ENCODE measurements around the gene ACTR10.
A peak's percentile ranks its signal among the peaks of the same experiment; 100 is the strongest.

The ACTR10 gene

GRCh38 chr14:58270628-58271027 lies 70.7 kb downstream of the ACTR10 start:
- no peak for DNase-seq (ENCODE audit: low read depth)
- no peak for TF ChIP-seq CTCF (IDR thresholded peaks at IDR 0.05; ENCODE audit: control insufficient read depth, extremely low read depth, insufficient read depth)
- H3K4me3 ChIP-seq (ENCODE audit: low read depth, low read length): no peak overlapping the region

DNA sequence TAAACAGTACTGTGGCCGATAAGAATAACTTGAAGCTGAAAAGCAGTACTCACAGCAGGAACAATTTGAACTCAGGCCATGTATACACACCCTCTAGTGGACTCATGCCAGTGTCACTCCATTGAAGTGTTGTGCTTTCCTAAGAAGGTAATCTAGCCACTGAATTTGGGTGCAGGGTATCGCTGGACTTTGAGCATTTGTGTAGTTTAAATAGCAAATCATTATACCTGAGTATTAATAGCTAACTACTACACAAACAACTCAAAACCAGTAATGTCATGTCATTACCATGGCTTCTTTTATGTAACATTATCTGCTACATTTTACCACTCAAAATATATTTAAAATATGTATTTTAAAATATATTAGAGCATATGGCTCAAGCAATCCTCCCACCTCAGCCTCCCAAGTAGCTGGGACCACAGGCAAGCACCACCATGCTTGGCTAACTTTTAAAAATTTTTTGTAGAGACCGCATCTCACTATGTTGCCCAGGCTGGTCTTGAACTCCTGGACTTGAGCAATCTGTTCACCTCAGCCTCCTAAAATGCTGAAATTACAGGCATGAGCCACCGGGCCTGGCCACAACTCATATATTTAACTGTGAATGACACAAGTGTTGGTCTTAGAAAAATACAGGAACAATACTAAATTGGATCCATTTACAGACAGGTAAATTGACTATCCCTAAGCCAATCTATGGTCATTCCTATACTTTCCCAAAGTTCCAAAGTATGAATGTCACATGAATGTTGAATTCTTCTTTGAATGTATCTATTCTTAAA lies 72.8 kb downstream of the ACTR10 start:
- DNase-seq (ENCODE audit: low read depth): peak; percentile 41
- H3K4me3 ChIP-seq (ENCODE audit: low read depth, low read length): no peak overlapping the region
- 0 out of 2 replicates have a peak, but pooled peaks have one; percentile 6 for TF ChIP-seq CTCF (IDR thresholded peaks at IDR 0.05; ENCODE audit: control insufficient read depth, extremely low read depth, insufficient read depth)

GRCh38 chr14:58274881-58275280 lies 74.9 kb downstream of the ACTR10 start:
- DNase-seq (ENCODE audit: low read depth): no peak
- TF ChIP-seq CTCF (IDR thresholded peaks at IDR 0.05; ENCODE audit: control insufficient read depth, extremely low read depth, insufficient read depth): no peak
- no peak overlapping the region for H3K4me3 ChIP-seq (ENCODE audit: low read depth, low read length)

- no peak for DNase-seq (ENCODE audit: low read depth)
- TF ChIP-seq CTCF (IDR thresholded peaks at IDR 0.05; ENCODE audit: control insufficient read depth, extremely low read depth, insufficient read depth): no peak
- no peak overlapping the region for H3K4me3 ChIP-seq (ENCODE audit: low read depth, low read length)
These were observed 75.7 kb downstream of the ACTR10 start for GRCh38 chr14:58275527-58276190.

- no peak overlapping the region for H3K4me3 ChIP-seq (ENCODE audit: low read depth, low read length)
- DNase-seq (ENCODE audit: low read depth): no peak
- no peak for TF ChIP-seq CTCF (IDR thresholded peaks at IDR 0.05; ENCODE audit: control insufficient read depth, extremely low read depth, insufficient read depth)
These were observed 76.3 kb downstream of the ACTR10 start for GRCh38 chr14:58276208-58276607.

GRCh38 chr14:58278177-58278576 lies 78.2 kb downstream of the ACTR10 start:
- no peak for DNase-seq (ENCODE audit: low read depth)
- no peak for TF ChIP-seq CTCF (IDR thresholded peaks at IDR 0.05; ENCODE audit: control insufficient read depth, extremely low read depth, insufficient read depth)
- no peak overlapping the region for H3K4me3 ChIP-seq (ENCODE audit: low read depth, low read length)

All from LNCaP clone FGC (cell line).